SK-N-SH (cell line): ENCODE data around the gene TMEM89. TPM values are rescaled to one million over a fixed set of nuclear protein-coding genes. Genes with fewer than 3 reads are reported as not detected.

Source experiments
- CTCF ChIA-PET: fragments of 300-600, 350-600 bp; formaldehyde crosslinking; extraction: SDS; loops from one replicate; lab custom pipeline; 2021; lab: Yijun Ruan, JAX
- POLR2A ChIA-PET: fragments of 350-600 bp; sonication (Branson Sonifier 250); formaldehyde crosslinking; extraction: SDS; loops from one replicate; lab custom pipeline; 2020; ENCODE audit warnings: antibody characterized with exemption, inconsistent platforms; lab: Yijun Ruan, JAX
- DNase-seq: peaks from one replicate; pipeline ENCODE4 v3.0.0; 2012
- H2AFZ ChIP-seq: fragments of 200-600 bp; sonication (generic); 2 replicates; pipeline ENCODE4 v1.8.1; 2016; ENCODE audit warnings: antibody characterized with exemption, mild to moderate bottlenecking, low read depth
- H3F3A ChIP-seq: fragments of 200-600 bp; sonication (generic); replicated peaks from 2 replicates; pipeline ENCODE3; 2016; ENCODE audit warnings: antibody characterized with exemption, mild to moderate bottlenecking; ENCODE audit not compliant: insufficient read depth
- H3K27ac ChIP-seq, 2 experiments: fragments of 200-500 bp in 1 of 2; fragments of 200-600 bp in 1 of 2; sonication (Bioruptor generic) in 1 of 2; sonication (generic), shearing (Covaris generic) in 1 of 2; 2 replicates each; pipeline versions ENCODE4 v1.5.1 to v1.6.1; 2014 to 2016; ENCODE audit warnings: low read depth in 2 of 2, inconsistent platforms in 1 of 2, low read length in 1 of 2, mild to moderate bottlenecking in 1 of 2, mixed read lengths in 1 of 2
- H3K27me3 ChIP-seq: fragments of 200-600 bp; sonication (generic), shearing (Covaris generic); 2 replicates; pipeline ENCODE4 v1.6.1; 2016; ENCODE audit warnings: mixed run types; ENCODE audit not compliant: insufficient read depth
- H3K36me3 ChIP-seq, 2 experiments: fragments of 200-500 bp in 1 of 2; fragments of 200-600 bp in 1 of 2; sonication (Bioruptor generic) in 1 of 2; sonication (generic) in 1 of 2; replicated peaks in 1 of 2; 2 replicates each; pipeline versions ENCODE3 to v1.5.1; 2014 to 2016; ENCODE audit warnings: low read length in 1 of 2, mild to moderate bottlenecking in 1 of 2; ENCODE audit not compliant: insufficient read depth in 2 of 2, control insufficient read depth in 1 of 2
- H3K4me1 ChIP-seq, 2 experiments: fragments of 200-500 bp in 1 of 2; fragments of 200-600 bp in 1 of 2; sonication (Bioruptor generic) in 1 of 2; sonication (generic), shearing (Covaris generic) in 1 of 2; 2 replicates each; pipeline versions ENCODE4 v1.5.1 to v1.6.1; 2014 to 2016; ENCODE audit warnings: low read depth in 1 of 2, low read length in 1 of 2, mixed run types in 1 of 2; ENCODE audit not compliant: insufficient read depth in 2 of 2, control insufficient read depth in 1 of 2
- H3K4me2 ChIP-seq: fragments of 200-600 bp; sonication (generic), shearing (Covaris generic); 2 replicates; pipeline ENCODE4 v1.6.1; 2017; ENCODE audit warnings: mixed run types
- H3K4me3 ChIP-seq, 2 experiments: fragments of 200-500 bp in 1 of 2; fragments of 200-600 bp in 1 of 2; sonication (Bioruptor generic) in 1 of 2; sonication (generic), shearing (Covaris generic) in 1 of 2; 2 replicates each; pipeline versions ENCODE4 v1.5.1 to v1.8.1; 2014 to 2016; ENCODE audit warnings: low read depth in 2 of 2, inconsistent platforms in 1 of 2, low read length in 1 of 2, mild to moderate bottlenecking in 1 of 2, mixed read lengths in 1 of 2, moderate library complexity in 1 of 2
- H3K79me2 ChIP-seq: fragments of 200-600 bp; sonication (generic); 2 replicates; pipeline ENCODE4 v1.8.1; 2017; ENCODE audit warnings: mild to moderate bottlenecking; ENCODE audit not compliant: insufficient read depth
- H3K9ac ChIP-seq: fragments of 200-600 bp; sonication (generic); 2 replicates; pipeline ENCODE4 v1.6.1; 2017; ENCODE audit warnings: mixed run types
- H3K9me2 ChIP-seq: fragments of 200-600 bp; sonication (generic); 2 replicates; pipeline ENCODE4 v1.6.1; 2017; ENCODE audit warnings: mixed run types
- H3K9me3 ChIP-seq: fragments of 200-600 bp; sonication (generic); 2 replicates; pipeline ENCODE4 v1.6.1; 2017; ENCODE audit warnings: mixed run types, mild to moderate bottlenecking, moderate library complexity
- H4K20me1 ChIP-seq: fragments of 200-600 bp; sonication (generic); 2 replicates; pipeline ENCODE4 v1.6.1; 2017; ENCODE audit warnings: mild to moderate bottlenecking, mixed run types; ENCODE audit not compliant: insufficient read depth
- EP300 ChIP-seq, 2 experiments: IDR thresholded peaks; 2 replicates each; pipeline versions ENCODE4 v1.4.0 to v1.6.1; 2012; ENCODE audit warnings: borderline replicate concordance in 1 of 2, low read depth in 1 of 2, low read length in 1 of 2
- FOXJ3 ChIP-seq: sonication (generic); formaldehyde crosslinking; IDR thresholded peaks from 2 replicates; pipeline ENCODE4 v1.5.1; 2020; ENCODE audit warnings: mild to moderate bottlenecking, missing genetic modification reagents
- GABPA ChIP-seq: IDR thresholded peaks from 2 replicates; pipeline ENCODE4 v1.4.0; 2012; ENCODE audit warnings: low read depth, mild to moderate bottlenecking
- GATA2 ChIP-seq: sonication (generic); formaldehyde crosslinking; IDR thresholded peaks from 2 replicates; pipeline ENCODE4 v1.5.0; 2020; ENCODE audit warnings: mild to moderate bottlenecking, missing genetic modification reagents
- SIN3A ChIP-seq: IDR thresholded peaks from 2 replicates; pipeline ENCODE4 v1.6.1; 2012; ENCODE audit warnings: low read depth, mild to moderate bottlenecking, low read length, moderate library complexity, borderline replicate concordance
- TCF12 ChIP-seq: IDR thresholded peaks from 2 replicates; pipeline ENCODE4 v1.4.0; 2012
- TEAD4 ChIP-seq: IDR thresholded peaks from 2 replicates; pipeline ENCODE4 v1.4.0; 2012; ENCODE audit warnings: mild to moderate bottlenecking, borderline replicate concordance; ENCODE audit not compliant: insufficient read depth
- YY1 ChIP-seq: IDR thresholded peaks from 2 replicates; pipeline ENCODE4 v1.4.0; 2012; ENCODE audit warnings: low read depth, mild to moderate bottlenecking
- WGBS: methylation state at CpG from one replicate; pipeline ENCODE4 v1.1.6; 2017; ENCODE audit warnings: low lambda C conversion rate; 5-methylcytosine and 5-hydroxymethylcytosine counted together
- polyA plus RNA-seq, 3 experiments: library from polyadenylated mRNA; depleted of rRNA; stranded (reverse); fragments of >200 nt; gene quantifications; 2 replicates each; pipeline ENCODE4 v1.2.3, GENCODE V29; 2012
- TF ChIP-seq, protein P1 (sequence below): IDR thresholded peaks from 2 replicates; pipeline ENCODE4 v1.4.0; 2012; ENCODE audit warnings: low read depth, borderline replicate concordance
- TF ChIP-seq, protein P2 (sequence below): fragments of 200-600 bp; sonication (generic); IDR thresholded peaks from 2 replicates; pipeline ENCODE4 v1.6.1; 2017; ENCODE audit warnings: antibody characterized with exemption, mild to moderate bottlenecking, moderate library complexity
- TF ChIP-seq, protein P3 (sequence below): IDR thresholded peaks from 2 replicates; pipeline ENCODE4 v1.6.1; 2012; ENCODE audit warnings: mild to moderate bottlenecking, low read depth, low read length, moderate library complexity
- TF ChIP-seq, protein P4 (sequence below): IDR thresholded peaks from 2 replicates; pipeline ENCODE4 v1.4.0; 2012; ENCODE audit warnings: low read depth, borderline replicate concordance

TMEM89 gene
- polyA plus RNA-seq, 1 of the 3 experiments (the other 2 are of a cell fraction) = not detected

DNA sequence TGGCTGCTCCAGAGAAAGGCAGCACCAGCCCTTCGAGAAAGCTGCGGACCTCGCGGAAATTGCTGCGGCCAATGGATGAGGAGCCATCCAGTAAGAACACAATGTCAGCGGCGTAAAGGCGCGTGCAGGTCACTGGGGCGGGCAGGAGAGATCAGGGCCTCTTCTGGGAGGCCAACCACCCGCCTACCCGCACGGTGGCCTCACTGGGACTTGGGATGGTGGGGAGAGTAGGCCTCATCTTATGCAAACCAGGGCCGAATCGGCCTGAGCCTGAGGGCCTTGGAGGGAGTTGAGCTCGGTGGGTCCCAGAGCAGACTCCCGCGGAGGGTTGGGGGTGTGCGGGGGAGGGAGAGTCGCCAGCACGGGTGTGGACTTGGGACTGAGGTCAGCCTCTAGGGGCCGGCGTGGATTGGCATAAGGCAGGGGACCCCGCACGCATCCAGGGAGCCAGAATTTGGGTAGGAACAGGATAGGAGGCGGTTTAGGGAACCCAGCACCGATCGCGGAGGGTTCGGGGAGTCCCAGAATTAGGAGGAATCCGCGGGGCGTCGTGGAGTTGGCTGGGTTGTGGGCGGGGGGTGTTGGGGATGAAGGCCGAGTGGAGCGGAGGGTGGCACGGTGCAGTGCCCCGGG lies 27.0 kb downstream of the TMEM89 start (continued):
- no peak for TF ChIP-seq GATA2 (CRISPR knock-in tag)
- no peak for TF ChIP-seq SIN3A
- TF ChIP-seq, all 33 proteins: peak for 0

DNA sequence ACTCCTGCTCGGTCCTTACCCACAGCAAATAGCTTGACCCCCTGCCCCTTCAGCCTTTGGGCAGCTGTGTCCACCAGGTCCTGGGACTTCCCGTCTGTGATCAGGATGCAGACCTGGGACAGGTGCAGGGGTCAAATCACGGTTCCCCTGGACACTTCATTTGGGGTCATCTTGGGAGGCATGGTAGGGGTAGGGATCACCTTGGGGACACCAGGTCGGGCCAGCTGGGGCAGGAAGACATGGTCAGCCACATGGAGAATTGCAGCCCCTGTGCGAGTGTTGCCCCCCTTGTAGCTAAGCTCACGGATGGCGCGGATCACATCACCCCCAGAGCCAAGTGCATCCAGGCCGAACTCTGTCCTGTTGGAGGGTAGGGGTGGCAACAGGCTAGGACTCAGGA lies 28.2 kb downstream of the TMEM89 start:
- DNase-seq = no peak
- H3K4me1 ChIP-seq = peaks cover 18 to 21% of the 10 kb centered on the region in 2 experiments; a peak in 3 of 4 replicates
- POLR2A ChIA-PET = no interaction called here
- no peaks in the 10 kb centered on the region for H3K9me2 ChIP-seq
- CTCF ChIA-PET = interaction anchor here (1.1 kb wide), 1 partner anchor 35 kb away, joined by 4 read pairs; no protein-coding TSS in a partner anchor
- WGBS = 89% methylated on average over 5 of the region's 9 CpGs
- TF ChIP-seq YY1 (no peak), GABPA (no peak)
- TF ChIP-seq, protein P1, sequence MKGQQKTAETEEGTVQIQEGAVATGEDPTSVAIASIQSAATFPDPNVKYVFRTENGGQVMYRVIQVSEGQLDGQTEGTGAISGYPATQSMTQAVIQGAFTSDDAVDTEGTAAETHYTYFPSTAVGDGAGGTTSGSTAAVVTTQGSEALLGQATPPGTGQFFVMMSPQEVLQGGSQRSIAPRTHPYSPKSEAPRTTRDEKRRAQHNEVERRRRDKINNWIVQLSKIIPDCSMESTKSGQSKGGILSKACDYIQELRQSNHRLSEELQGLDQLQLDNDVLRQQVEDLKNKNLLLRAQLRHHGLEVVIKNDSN = no peak
- TF ChIP-seq, protein P2, sequence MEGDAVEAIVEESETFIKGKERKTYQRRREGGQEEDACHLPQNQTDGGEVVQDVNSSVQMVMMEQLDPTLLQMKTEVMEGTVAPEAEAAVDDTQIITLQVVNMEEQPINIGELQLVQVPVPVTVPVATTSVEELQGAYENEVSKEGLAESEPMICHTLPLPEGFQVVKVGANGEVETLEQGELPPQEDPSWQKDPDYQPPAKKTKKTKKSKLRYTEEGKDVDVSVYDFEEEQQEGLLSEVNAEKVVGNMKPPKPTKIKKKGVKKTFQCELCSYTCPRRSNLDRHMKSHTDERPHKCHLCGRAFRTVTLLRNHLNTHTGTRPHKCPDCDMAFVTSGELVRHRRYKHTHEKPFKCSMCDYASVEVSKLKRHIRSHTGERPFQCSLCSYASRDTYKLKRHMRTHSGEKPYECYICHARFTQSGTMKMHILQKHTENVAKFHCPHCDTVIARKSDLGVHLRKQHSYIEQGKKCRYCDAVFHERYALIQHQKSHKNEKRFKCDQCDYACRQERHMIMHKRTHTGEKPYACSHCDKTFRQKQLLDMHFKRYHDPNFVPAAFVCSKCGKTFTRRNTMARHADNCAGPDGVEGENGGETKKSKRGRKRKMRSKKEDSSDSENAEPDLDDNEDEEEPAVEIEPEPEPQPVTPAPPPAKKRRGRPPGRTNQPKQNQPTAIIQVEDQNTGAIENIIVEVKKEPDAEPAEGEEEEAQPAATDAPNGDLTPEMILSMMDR = no peak
- TF ChIP-seq, all 33 proteins: peak for 0
- no peaks in the 10 kb centered on the region for H4K20me1 ChIP-seq
- no peak overlapping the region for H3K27ac ChIP-seq
- H3K9me3 ChIP-seq = no peaks in the 10 kb centered on the region
- no peak overlapping the region for H3K9ac ChIP-seq
- H3K27me3 ChIP-seq = no peaks in the 10 kb centered on the region
- 0 out of 2 replicates have a peak overlapping the region, but pooled peaks have one; percentile 82 for H3K4me2 ChIP-seq
- H3K4me3 ChIP-seq = no peak overlapping the region; a peak in 1 of 4 replicates
- peaks cover 26% of the 10 kb centered on the region for H3F3A ChIP-seq
- no peaks in the 10 kb centered on the region for H3K36me3 ChIP-seq
- H3K79me2 ChIP-seq = peaks cover 5% of the 10 kb centered on the region; the same call in 1 of the 2 replicates
- no peak overlapping the region for H2AFZ ChIP-seq

DNA sequence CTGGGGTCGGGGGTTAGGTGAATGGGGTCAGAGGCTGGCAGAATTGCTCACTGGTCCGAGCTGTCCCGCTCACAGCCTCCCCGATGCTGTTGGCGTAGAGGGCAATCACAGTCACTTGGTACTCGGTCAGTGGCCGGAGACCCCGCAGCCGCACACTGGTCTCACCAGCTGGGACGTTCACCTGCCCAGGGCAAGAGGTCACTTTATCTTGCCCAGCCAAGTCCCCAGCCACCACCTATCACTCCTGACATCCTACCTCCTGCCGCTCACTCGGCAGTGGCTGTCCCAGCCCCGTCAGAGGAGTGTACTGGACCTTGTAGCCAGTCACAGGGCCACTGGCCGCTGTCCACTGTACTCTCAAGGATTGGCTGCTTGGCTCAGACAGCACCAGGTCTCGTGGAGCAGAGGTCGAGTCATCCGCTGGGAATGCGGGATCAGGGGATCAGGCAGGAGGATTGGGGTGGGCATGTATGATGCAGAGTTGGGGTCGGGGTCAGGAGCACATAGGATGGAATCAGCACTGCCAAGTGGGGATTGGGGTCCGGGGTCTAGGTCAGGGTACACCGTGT lies 29.0 kb downstream of the TMEM89 start:
- DNase-seq = no peak
- Histone ChIP-seq H3K9me2 (no peaks in the 10 kb centered on the region), H3K27me3 (no peaks in the 10 kb centered on the region), H2AFZ (no peak overlapping the region), H3K9ac (no peak overlapping the region), H4K20me1 (no peaks in the 10 kb centered on the region), H3K4me2 (no peak overlapping the region), H3K79me2 (peaks cover 5% of the 10 kb centered on the region; the same call in 1 of the 2 replicates), H3F3A (peaks cover 19% of the 10 kb centered on the region), H3K27ac (no peak overlapping the region), H3K9me3 (no peaks in the 10 kb centered on the region), H3K4me1 (peaks cover 12 to 19% of the 10 kb centered on the region in 2 experiments; a peak in 3 of 4 replicates), H3K36me3 (no peaks in the 10 kb centered on the region), H3K4me3 (no peak overlapping the region)
- POLR2A ChIA-PET = no interaction called here
- CTCF ChIA-PET = interaction anchor here (1.1 kb wide), 1 partner anchor 35 kb away, joined by 4 read pairs; no protein-coding TSS in a partner anchor
- TF ChIP-seq EP300 (IDR thresholded peaks at IDR 0.05; ENCODE audit: borderline replicate concordance in 1 of 2, low read depth in 1 of 2, low read length in 1 of 2) (no peak), TEAD4 (no peak), TCF12 (no peak), FOXJ3 (no peak)
- TF ChIP-seq, protein P3, sequence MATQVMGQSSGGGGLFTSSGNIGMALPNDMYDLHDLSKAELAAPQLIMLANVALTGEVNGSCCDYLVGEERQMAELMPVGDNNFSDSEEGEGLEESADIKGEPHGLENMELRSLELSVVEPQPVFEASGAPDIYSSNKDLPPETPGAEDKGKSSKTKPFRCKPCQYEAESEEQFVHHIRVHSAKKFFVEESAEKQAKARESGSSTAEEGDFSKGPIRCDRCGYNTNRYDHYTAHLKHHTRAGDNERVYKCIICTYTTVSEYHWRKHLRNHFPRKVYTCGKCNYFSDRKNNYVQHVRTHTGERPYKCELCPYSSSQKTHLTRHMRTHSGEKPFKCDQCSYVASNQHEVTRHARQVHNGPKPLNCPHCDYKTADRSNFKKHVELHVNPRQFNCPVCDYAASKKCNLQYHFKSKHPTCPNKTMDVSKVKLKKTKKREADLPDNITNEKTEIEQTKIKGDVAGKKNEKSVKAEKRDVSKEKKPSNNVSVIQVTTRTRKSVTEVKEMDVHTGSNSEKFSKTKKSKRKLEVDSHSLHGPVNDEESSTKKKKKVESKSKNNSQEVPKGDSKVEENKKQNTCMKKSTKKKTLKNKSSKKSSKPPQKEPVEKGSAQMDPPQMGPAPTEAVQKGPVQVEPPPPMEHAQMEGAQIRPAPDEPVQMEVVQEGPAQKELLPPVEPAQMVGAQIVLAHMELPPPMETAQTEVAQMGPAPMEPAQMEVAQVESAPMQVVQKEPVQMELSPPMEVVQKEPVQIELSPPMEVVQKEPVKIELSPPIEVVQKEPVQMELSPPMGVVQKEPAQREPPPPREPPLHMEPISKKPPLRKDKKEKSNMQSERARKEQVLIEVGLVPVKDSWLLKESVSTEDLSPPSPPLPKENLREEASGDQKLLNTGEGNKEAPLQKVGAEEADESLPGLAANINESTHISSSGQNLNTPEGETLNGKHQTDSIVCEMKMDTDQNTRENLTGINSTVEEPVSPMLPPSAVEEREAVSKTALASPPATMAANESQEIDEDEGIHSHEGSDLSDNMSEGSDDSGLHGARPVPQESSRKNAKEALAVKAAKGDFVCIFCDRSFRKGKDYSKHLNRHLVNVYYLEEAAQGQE = peak; percentile 61; the same call in 1 of the 2 replicates
- TF ChIP-seq, protein P4, sequence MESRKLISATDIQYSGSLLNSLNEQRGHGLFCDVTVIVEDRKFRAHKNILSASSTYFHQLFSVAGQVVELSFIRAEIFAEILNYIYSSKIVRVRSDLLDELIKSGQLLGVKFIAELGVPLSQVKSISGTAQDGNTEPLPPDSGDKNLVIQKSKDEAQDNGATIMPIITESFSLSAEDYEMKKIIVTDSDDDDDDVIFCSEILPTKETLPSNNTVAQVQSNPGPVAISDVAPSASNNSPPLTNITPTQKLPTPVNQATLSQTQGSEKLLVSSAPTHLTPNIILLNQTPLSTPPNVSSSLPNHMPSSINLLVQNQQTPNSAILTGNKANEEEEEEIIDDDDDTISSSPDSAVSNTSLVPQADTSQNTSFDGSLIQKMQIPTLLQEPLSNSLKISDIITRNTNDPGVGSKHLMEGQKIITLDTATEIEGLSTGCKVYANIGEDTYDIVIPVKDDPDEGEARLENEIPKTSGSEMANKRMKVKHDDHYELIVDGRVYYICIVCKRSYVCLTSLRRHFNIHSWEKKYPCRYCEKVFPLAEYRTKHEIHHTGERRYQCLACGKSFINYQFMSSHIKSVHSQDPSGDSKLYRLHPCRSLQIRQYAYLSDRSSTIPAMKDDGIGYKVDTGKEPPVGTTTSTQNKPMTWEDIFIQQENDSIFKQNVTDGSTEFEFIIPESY = no peak
- WGBS = 83% methylated on average over 14 of the region's 21 CpGs
